Mesothelial cell of epicardium (in vitro differentiated cells): ENCODE data around the gene NPHP4. TPM values are rescaled to one million over a fixed set of nuclear protein-coding genes. Genes with fewer than 3 reads are reported as not detected.
"Not testable (repeated sequence)": the region's sequence is repeated elsewhere in the genome, so short reads cannot be mapped to it uniquely, and the experiment has no call there.

Source experiments
- DNase-seq, 2 experiments: peaks; one replicate each; pipeline ENCODE4 v3.0.0; 2021; ENCODE audit warnings: low spot score in 2 of 2; ENCODE audit not compliant: unreplicated experiment in 2 of 2
- H3K27ac Mint-ChIP-seq: 2 replicates; pipeline ENCODE4 v1.8.0; 2021; ENCODE audit warnings: mixed read lengths
- H3K27me3 Mint-ChIP-seq: 2 replicates; pipeline ENCODE4 v1.8.0; 2021; ENCODE audit warnings: low read depth, mixed read lengths
- H3K36me3 Mint-ChIP-seq: 2 replicates; pipeline ENCODE4 v1.8.0; 2021; ENCODE audit warnings: mixed read lengths
- H3K4me1 Mint-ChIP-seq: 2 replicates; pipeline ENCODE4 v1.8.0; 2021; ENCODE audit warnings: mixed read lengths
- H3K4me3 Mint-ChIP-seq: 2 replicates; pipeline ENCODE4 v1.8.0; 2021; ENCODE audit warnings: mild to moderate bottlenecking, moderate library complexity, mixed read lengths
- H3K9me3 Mint-ChIP-seq: 2 replicates; pipeline ENCODE4 v1.8.0; 2021; ENCODE audit warnings: mixed read lengths
- CTCF ChIP-seq: fragments of 200-600 bp; sonication (generic); IDR thresholded peaks from one replicate; pipeline ENCODE4 v1.5.0; 2021; ENCODE audit warnings: antibody characterized with exemption; ENCODE audit not compliant: unreplicated experiment
- total RNA-seq: library from RNA; stranded (reverse); gene quantifications from 3 replicates; pipeline ENCODE4 v1.2.1, GENCODE V29; 2021

The NPHP4 gene
- total RNA-seq, 1 donor from 2014 or later = 16.4 TPM

- H3K9me3 Mint-ChIP-seq = peaks cover 6% of the 10 kb centered on the region
- H3K27ac Mint-ChIP-seq = no peak overlapping the region
- H3K4me3 Mint-ChIP-seq = no peak overlapping the region
- no peaks in the 10 kb centered on the region for H3K4me1 Mint-ChIP-seq
- H3K27me3 Mint-ChIP-seq = peaks cover 7% of the 10 kb centered on the region
- TF ChIP-seq CTCF = no peak
- no peak for DNase-seq
- peaks cover 20% of the 10 kb centered on the region for H3K36me3 Mint-ChIP-seq
Measured at GRCh38 chr1:5898266-5898665, 94.0 kb downstream of the NPHP4 start.

GRCh38 chr1:5896706-5897660, 95.2 kb downstream of the NPHP4 start:
- H3K27ac Mint-ChIP-seq = no peak overlapping the region
- no peak overlapping the region for H3K4me3 Mint-ChIP-seq
- peaks cover 6% of the 10 kb centered on the region for H3K9me3 Mint-ChIP-seq

GRCh38 chr1:5895446-5896406, 96.5 kb downstream of the NPHP4 start:
- no peak for TF ChIP-seq CTCF
- no peak for DNase-seq
- peaks cover 6% of the 10 kb centered on the region for H3K9me3 Mint-ChIP-seq
- H3K36me3 Mint-ChIP-seq = peaks cover 20% of the 10 kb centered on the region
- H3K27ac Mint-ChIP-seq = no peak overlapping the region
- no peaks in the 10 kb centered on the region for H3K4me1 Mint-ChIP-seq
- H3K4me3 Mint-ChIP-seq = no peak overlapping the region
- peaks cover 7% of the 10 kb centered on the region for H3K27me3 Mint-ChIP-seq

More at GRCh38 chr1:5896706-5897660, 95.2 kb downstream of the NPHP4 start:
- peaks cover 20% of the 10 kb centered on the region for H3K36me3 Mint-ChIP-seq
- H3K4me1 Mint-ChIP-seq = no peaks in the 10 kb centered on the region
- no peak for DNase-seq
- TF ChIP-seq CTCF = no peak
- H3K27me3 Mint-ChIP-seq = peaks cover 7% of the 10 kb centered on the region

GRCh38 chr1:5893699-5894278, 98.4 kb downstream of the NPHP4 start:
- H3K27me3 Mint-ChIP-seq, H3K4me3 Mint-ChIP-seq, DNase-seq, H3K9me3 Mint-ChIP-seq, H3K27ac Mint-ChIP-seq, H3K4me1 Mint-ChIP-seq: not testable (repeated sequence)
- H3K36me3 Mint-ChIP-seq = peaks cover 20% of the 10 kb centered on the region

- no peak for DNase-seq
- peaks cover 4% of the 10 kb centered on the region for H3K4me1 Mint-ChIP-seq
Measured at GRCh38 chr1:5892329-5892728, 99.9 kb downstream of the NPHP4 start.

More at GRCh38 chr1:5892329-5892728, 99.9 kb downstream of the NPHP4 start:
- Mint-ChIP-seq H3K4me3 (no peak overlapping the region), H3K27me3 (peaks cover 6% of the 10 kb centered on the region), H3K36me3 (peaks cover 16% of the 10 kb centered on the region), H3K27ac (no peak overlapping the region), H3K9me3 (peaks cover 6% of the 10 kb centered on the region)
- no peak for TF ChIP-seq CTCF
